Panc1 (cell line): ENCODE data around the gene COQ8B. TPM values are rescaled to one million over a fixed set of nuclear protein-coding genes. Genes with fewer than 3 reads are reported as not detected.

Source experiments
- ATAC-seq: fragments of 200-7000 bp; cut with Tn5 transposase; 2 replicates; pipeline ENCODE4 v1.9.1; 2020; ENCODE audit warnings: mild to moderate bottlenecking, moderate library complexity
- BruUV-seq: library from RNA; stranded (reverse); fragments of 400-500 nt; replicated peaks from 2 replicates; lab custom pipeline; 2021; lab: Mats Ljungman, UMichigan
- CTCF ChIA-PET: fragments of 300-600 bp; sonication (Branson Sonifier 250); formaldehyde crosslinking; loops from one replicate; lab custom pipeline; 2022; ENCODE audit warnings: antibody characterized with exemption; lab: Charles Lee
- POLR2A ChIA-PET: fragments of 300-600 bp; sonication (Branson Sonifier 250); formaldehyde crosslinking; loops from one replicate; lab custom pipeline; 2022; ENCODE audit warnings: antibody characterized with exemption; lab: Charles Lee
- DNase-seq: peaks from one replicate; pipeline ENCODE4 v3.0.0-alpha.2; 2010; ENCODE audit warnings: low read depth, low spot score
- H3K27ac ChIP-seq: 2 replicates; pipeline ENCODE4 v1.5.1; 2011; ENCODE audit warnings: mild to moderate bottlenecking, low read length, inconsistent platforms
- H3K27me3 ChIP-seq: fragments of 200-500 bp; sonication (Bioruptor generic); 2 replicates; pipeline ENCODE4 v1.6.0; 2014; ENCODE audit warnings: low read length, inconsistent platforms; ENCODE audit not compliant: control insufficient read depth, insufficient read depth
- H3K36me3 ChIP-seq: fragments of 200-500 bp; sonication (Bioruptor generic); 2 replicates; pipeline ENCODE4 v1.5.1; 2014; ENCODE audit warnings: inconsistent platforms, mild to moderate bottlenecking, low read length, moderate library complexity; ENCODE audit not compliant: control insufficient read depth, insufficient read depth
- H3K4me1 ChIP-seq: 2 replicates; pipeline ENCODE4 v1.5.1; 2011; ENCODE audit warnings: inconsistent platforms, mild to moderate bottlenecking, low read length, moderate library complexity; ENCODE audit not compliant: control insufficient read depth, insufficient read depth
- H3K4me3 ChIP-seq, 2 experiments: 2 replicates each; pipeline ENCODE4 v1.5.1; 2011 to 2012; ENCODE audit warnings: low read depth in 2 of 2, low read length in 2 of 2, mild to moderate bottlenecking in 2 of 2, inconsistent platforms in 1 of 2, moderate library complexity in 1 of 2
- H3K9me3 ChIP-seq: fragments of 200-500 bp; sonication (Bioruptor generic); 2 replicates; pipeline ENCODE4 v1.5.1; 2014; ENCODE audit warnings: low read depth, mild to moderate bottlenecking, inconsistent platforms, low read length, moderate library complexity; ENCODE audit not compliant: control insufficient read depth, insufficient read depth
- POLR2AphosphoS5 ChIP-seq: IDR thresholded peaks from 2 replicates; pipeline ENCODE4 v1.6.1; 2012; ENCODE audit warnings: mild to moderate bottlenecking, low read depth, low read length, moderate library complexity
- REST ChIP-seq, 2 experiments: IDR thresholded peaks; 2 replicates each; pipeline ENCODE4 v1.6.1; 2011 to 2012; ENCODE audit warnings: low read depth in 2 of 2, control low read depth in 1 of 2, low read length in 1 of 2, mild to moderate bottlenecking in 1 of 2, moderate library complexity in 1 of 2; ENCODE audit not compliant: insufficient read depth in 1 of 2
- SIN3A ChIP-seq: IDR thresholded peaks from 2 replicates; pipeline ENCODE4 v1.6.1; 2012; ENCODE audit warnings: low read depth, mild to moderate bottlenecking, low read length, moderate library complexity, borderline replicate concordance; ENCODE audit not compliant: insufficient read depth
- TCF7L2 ChIP-seq: IDR thresholded peaks from 2 replicates; pipeline ENCODE4 v1.6.1; 2011; ENCODE audit warnings: mild to moderate bottlenecking, low read depth, low read length, inconsistent platforms
- in situ Hi-C: cut with HindIII; loops from 2 replicates; pipeline ENCODE4 v1.10.0; 2016; ENCODE audit warnings: low sequenced_read_pairs, low pct_unique_long_range_greater_than_20kb
- intact Hi-C: fragments of 100-400 bp; cut with micrococcal nuclease; formaldehyde crosslinking; loops from one replicate; pipeline ENCODE4 v1.10.0; 2022; ENCODE audit not compliant: unreplicated experiment
- total RNA-seq: library from RNA; stranded (reverse); gene quantifications from one replicate; pipeline ENCODE4 v1.2.1, GENCODE V29; 2021; ENCODE audit not compliant: unreplicated experiment
- TF ChIP-seq, protein P1 (sequence below): fragments of 450-650 bp; IDR thresholded peaks from 2 replicates; pipeline ENCODE4 v1.5.1; 2017; ENCODE audit warnings: mild to moderate bottlenecking

Gene COQ8B
- total RNA-seq, 1 experiment from 2014 or later = 15.6 TPM

GRCh38 chr19:40697007-40697406, 19.7 kb downstream of the COQ8B start:
- intact Hi-C loops = no loop called here
- no peak for ATAC-seq
- ChIA-PET CTCF (no interaction called here), POLR2A (no interaction called here)
- DNase-seq = no peak
- Histone ChIP-seq H3K27me3 (no peaks in the 10 kb centered on the region), H3K36me3 (no peaks in the 10 kb centered on the region), H3K27ac (no peak overlapping the region), H3K4me1 (no peaks in the 10 kb centered on the region), H3K9me3 (no peaks in the 10 kb centered on the region), H3K4me3 (no peak overlapping the region)
- in situ Hi-C loops = no loop called here
- BruUV-seq = no TSS peak
- TF ChIP-seq TCF7L2 (no peak), POLR2AphosphoS5 (no peak), SIN3A (no peak), REST (IDR thresholded peaks at IDR 0.05; ENCODE audit: insufficient read depth in 1 of 2, low read depth in 2 of 2, low read length in 1 of 2) (no peak)
- TF ChIP-seq, protein P1, sequence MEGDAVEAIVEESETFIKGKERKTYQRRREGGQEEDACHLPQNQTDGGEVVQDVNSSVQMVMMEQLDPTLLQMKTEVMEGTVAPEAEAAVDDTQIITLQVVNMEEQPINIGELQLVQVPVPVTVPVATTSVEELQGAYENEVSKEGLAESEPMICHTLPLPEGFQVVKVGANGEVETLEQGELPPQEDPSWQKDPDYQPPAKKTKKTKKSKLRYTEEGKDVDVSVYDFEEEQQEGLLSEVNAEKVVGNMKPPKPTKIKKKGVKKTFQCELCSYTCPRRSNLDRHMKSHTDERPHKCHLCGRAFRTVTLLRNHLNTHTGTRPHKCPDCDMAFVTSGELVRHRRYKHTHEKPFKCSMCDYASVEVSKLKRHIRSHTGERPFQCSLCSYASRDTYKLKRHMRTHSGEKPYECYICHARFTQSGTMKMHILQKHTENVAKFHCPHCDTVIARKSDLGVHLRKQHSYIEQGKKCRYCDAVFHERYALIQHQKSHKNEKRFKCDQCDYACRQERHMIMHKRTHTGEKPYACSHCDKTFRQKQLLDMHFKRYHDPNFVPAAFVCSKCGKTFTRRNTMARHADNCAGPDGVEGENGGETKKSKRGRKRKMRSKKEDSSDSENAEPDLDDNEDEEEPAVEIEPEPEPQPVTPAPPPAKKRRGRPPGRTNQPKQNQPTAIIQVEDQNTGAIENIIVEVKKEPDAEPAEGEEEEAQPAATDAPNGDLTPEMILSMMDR = no peak

DNA sequence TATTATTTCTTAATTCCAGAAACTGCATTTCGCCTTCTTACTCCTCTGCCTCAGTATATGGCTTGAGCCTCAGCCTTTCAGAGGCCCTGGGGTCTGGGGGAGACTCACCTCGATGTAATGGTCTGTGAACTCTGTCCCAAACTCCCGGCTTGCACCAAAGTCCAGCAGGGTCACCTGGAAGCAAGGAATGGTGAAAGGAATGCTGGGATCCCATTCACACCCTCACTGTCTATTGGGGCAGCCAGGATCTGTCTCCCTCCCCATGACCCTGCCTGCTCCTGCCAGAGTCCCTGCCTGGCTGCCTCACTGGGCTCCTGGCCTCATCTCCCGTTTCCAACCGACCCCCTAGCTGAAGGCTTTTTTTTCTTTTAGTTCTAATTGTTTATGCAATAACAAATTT, 20.8 kb downstream of the COQ8B start:
- CTCF ChIA-PET = no interaction called here
- Histone ChIP-seq H3K27me3 (no peaks in the 10 kb centered on the region), H3K36me3 (no peaks in the 10 kb centered on the region), H3K9me3 (no peaks in the 10 kb centered on the region), H3K4me3 (no peak overlapping the region), H3K27ac (no peak overlapping the region), H3K4me1 (peaks cover 9% of the 10 kb centered on the region)
- DNase-seq = no peak
- TF ChIP-seq SIN3A = no peak
- no peak for TF ChIP-seq TCF7L2
- TF ChIP-seq, protein P1 = no peak
- no peak for TF ChIP-seq POLR2AphosphoS5
- TF ChIP-seq REST (IDR thresholded peaks at IDR 0.05; ENCODE audit: insufficient read depth in 1 of 2, low read depth in 2 of 2, low read length in 1 of 2) = no peak
- ATAC-seq = no peak
- in situ Hi-C loops = no loop called here
- POLR2A ChIA-PET = no interaction called here
- intact Hi-C loops = no loop called here
- no TSS peak for BruUV-seq
